SK-N-SH (cell line): ENCODE measurements around the gene WNK4.

Experiments
- EP300 ChIP-seq, 2 experiments: IDR thresholded peaks; 2 replicates each; pipeline versions ENCODE4 v1.4.0 to v1.6.1; 2012; ENCODE audit warnings: borderline replicate concordance in 1 of 2, low read depth in 1 of 2, low read length in 1 of 2
- FOSL2 ChIP-seq: IDR thresholded peaks from 2 replicates; pipeline ENCODE4 v1.4.0; 2012; ENCODE audit warnings: low read depth, mild to moderate bottlenecking, moderate library complexity, borderline replicate concordance
- FOXM1 ChIP-seq: IDR thresholded peaks from 2 replicates; pipeline ENCODE4 v1.4.0; 2012; ENCODE audit warnings: low read depth, mild to moderate bottlenecking
- MEF2A ChIP-seq: IDR thresholded peaks from 2 replicates; pipeline ENCODE4 v1.4.0; 2012; ENCODE audit warnings: low read depth, borderline replicate concordance
- MXI1 ChIP-seq: IDR thresholded peaks from 2 replicates; pipeline ENCODE4 v1.6.1; 2012; ENCODE audit warnings: mild to moderate bottlenecking, low read depth, low read length, improper control_type of control experiment
- NRF1 ChIP-seq: IDR thresholded peaks from 2 replicates; pipeline ENCODE4 v1.6.1; 2012; ENCODE audit warnings: low read depth, mild to moderate bottlenecking, low read length
- POLR2AphosphoS5 ChIP-seq: IDR thresholded peaks from 2 replicates; pipeline ENCODE4 v1.6.1; 2012; ENCODE audit warnings: low read depth, low read length
- RFX5 ChIP-seq: IDR thresholded peaks from 2 replicates; pipeline ENCODE4 v1.6.1; 2012; ENCODE audit warnings: mild to moderate bottlenecking, improper control_type of control experiment, low read length
- SIN3A ChIP-seq: IDR thresholded peaks from 2 replicates; pipeline ENCODE4 v1.6.1; 2012; ENCODE audit warnings: low read depth, mild to moderate bottlenecking, low read length, moderate library complexity, borderline replicate concordance
- TEAD4 ChIP-seq: IDR thresholded peaks from 2 replicates; pipeline ENCODE4 v1.4.0; 2012; ENCODE audit warnings: mild to moderate bottlenecking, borderline replicate concordance; ENCODE audit not compliant: insufficient read depth
- TF ChIP-seq, protein P1 (sequence below): IDR thresholded peaks from 2 replicates; pipeline ENCODE4; 2012
- TF ChIP-seq, protein P2 (sequence below): fragments of 200-600 bp; sonication (generic); IDR thresholded peaks from 2 replicates; pipeline ENCODE4 v1.6.1; 2017; ENCODE audit warnings: antibody characterized with exemption, mild to moderate bottlenecking, moderate library complexity
- TF ChIP-seq, protein P3 (sequence below): IDR thresholded peaks from 2 replicates; pipeline ENCODE4 v1.6.1; 2012; ENCODE audit warnings: mild to moderate bottlenecking, low read depth, low read length, moderate library complexity
- TF ChIP-seq, protein P4 (sequence below): IDR thresholded peaks from 2 replicates; pipeline ENCODE4 v1.4.0; 2012; ENCODE audit warnings: low read depth, borderline replicate concordance

DNA sequence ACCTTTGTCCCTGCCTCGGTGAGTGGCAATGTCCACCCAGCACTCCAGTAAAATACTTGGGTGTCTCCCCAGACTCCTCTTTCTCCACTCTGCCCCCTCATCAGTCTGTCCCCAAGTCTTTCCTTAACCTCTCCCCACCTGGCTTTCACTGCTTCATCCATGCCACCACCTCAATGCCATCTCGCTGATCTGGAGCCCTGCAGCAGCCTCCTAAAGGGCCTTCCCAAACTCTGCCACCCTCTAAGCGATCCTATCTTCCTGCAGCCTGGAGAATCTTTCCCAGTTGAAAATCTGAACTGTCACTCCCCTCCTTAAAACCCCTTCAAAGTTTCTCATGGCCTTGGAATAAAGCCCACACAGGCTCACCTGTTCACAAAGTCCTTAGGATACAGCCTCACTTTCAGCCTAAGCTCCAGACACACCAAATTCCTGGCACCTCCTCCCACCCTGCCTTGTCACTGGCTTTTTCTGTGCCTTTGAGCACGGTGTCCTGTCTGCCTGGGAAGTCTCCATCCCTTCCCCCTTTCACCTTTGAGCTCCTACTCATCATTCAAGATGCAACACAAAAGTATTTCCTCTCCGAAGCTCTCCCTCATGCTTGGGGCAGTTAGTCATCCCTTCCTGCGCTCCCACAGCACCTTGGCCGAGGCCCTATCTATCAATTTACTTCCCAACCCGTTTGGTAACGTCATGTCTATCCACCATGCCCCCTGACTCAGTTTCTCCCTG lies 2.8 kb downstream of the WNK4 start:
- TF ChIP-seq POLR2AphosphoS5 (peak; percentile 19; the same call in 1 of the 2 replicates), MEF2A (no peak), TEAD4 (peak; percentile 65; the same call in 1 of the 2 replicates), FOXM1 (0 out of 2 replicates have a peak, but pooled peaks have one; percentile 31), EP300 (IDR thresholded peaks at IDR 0.05; ENCODE audit: borderline replicate concordance in 1 of 2, low read depth in 1 of 2, low read length in 1 of 2) (peak in 1 of 2 experiments; percentile 67; a peak in 1 of 4 replicates), NRF1 (no peak), FOSL2 (peak; percentile 90; the same call in 1 of the 2 replicates), SIN3A (no peak), MXI1 (no peak), RFX5 (no peak)
- TF ChIP-seq, protein P1, sequence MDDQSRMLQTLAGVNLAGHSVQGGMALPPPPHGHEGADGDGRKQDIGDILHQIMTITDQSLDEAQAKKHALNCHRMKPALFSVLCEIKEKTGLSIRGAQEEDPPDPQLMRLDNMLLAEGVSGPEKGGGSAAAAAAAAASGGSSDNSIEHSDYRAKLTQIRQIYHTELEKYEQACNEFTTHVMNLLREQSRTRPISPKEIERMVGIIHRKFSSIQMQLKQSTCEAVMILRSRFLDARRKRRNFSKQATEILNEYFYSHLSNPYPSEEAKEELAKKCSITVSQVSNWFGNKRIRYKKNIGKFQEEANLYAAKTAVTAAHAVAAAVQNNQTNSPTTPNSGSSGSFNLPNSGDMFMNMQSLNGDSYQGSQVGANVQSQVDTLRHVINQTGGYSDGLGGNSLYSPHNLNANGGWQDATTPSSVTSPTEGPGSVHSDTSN, result peak; percentile 85
- TF ChIP-seq, protein P2, sequence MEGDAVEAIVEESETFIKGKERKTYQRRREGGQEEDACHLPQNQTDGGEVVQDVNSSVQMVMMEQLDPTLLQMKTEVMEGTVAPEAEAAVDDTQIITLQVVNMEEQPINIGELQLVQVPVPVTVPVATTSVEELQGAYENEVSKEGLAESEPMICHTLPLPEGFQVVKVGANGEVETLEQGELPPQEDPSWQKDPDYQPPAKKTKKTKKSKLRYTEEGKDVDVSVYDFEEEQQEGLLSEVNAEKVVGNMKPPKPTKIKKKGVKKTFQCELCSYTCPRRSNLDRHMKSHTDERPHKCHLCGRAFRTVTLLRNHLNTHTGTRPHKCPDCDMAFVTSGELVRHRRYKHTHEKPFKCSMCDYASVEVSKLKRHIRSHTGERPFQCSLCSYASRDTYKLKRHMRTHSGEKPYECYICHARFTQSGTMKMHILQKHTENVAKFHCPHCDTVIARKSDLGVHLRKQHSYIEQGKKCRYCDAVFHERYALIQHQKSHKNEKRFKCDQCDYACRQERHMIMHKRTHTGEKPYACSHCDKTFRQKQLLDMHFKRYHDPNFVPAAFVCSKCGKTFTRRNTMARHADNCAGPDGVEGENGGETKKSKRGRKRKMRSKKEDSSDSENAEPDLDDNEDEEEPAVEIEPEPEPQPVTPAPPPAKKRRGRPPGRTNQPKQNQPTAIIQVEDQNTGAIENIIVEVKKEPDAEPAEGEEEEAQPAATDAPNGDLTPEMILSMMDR, result no peak
- TF ChIP-seq, protein P3, sequence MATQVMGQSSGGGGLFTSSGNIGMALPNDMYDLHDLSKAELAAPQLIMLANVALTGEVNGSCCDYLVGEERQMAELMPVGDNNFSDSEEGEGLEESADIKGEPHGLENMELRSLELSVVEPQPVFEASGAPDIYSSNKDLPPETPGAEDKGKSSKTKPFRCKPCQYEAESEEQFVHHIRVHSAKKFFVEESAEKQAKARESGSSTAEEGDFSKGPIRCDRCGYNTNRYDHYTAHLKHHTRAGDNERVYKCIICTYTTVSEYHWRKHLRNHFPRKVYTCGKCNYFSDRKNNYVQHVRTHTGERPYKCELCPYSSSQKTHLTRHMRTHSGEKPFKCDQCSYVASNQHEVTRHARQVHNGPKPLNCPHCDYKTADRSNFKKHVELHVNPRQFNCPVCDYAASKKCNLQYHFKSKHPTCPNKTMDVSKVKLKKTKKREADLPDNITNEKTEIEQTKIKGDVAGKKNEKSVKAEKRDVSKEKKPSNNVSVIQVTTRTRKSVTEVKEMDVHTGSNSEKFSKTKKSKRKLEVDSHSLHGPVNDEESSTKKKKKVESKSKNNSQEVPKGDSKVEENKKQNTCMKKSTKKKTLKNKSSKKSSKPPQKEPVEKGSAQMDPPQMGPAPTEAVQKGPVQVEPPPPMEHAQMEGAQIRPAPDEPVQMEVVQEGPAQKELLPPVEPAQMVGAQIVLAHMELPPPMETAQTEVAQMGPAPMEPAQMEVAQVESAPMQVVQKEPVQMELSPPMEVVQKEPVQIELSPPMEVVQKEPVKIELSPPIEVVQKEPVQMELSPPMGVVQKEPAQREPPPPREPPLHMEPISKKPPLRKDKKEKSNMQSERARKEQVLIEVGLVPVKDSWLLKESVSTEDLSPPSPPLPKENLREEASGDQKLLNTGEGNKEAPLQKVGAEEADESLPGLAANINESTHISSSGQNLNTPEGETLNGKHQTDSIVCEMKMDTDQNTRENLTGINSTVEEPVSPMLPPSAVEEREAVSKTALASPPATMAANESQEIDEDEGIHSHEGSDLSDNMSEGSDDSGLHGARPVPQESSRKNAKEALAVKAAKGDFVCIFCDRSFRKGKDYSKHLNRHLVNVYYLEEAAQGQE, result no peak
- TF ChIP-seq, protein P4, sequence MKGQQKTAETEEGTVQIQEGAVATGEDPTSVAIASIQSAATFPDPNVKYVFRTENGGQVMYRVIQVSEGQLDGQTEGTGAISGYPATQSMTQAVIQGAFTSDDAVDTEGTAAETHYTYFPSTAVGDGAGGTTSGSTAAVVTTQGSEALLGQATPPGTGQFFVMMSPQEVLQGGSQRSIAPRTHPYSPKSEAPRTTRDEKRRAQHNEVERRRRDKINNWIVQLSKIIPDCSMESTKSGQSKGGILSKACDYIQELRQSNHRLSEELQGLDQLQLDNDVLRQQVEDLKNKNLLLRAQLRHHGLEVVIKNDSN, result no peak
